ENCODE results near the gene TECPR1. TPM values are rescaled to one million over a fixed set of nuclear protein-coding genes. Genes with fewer than 3 reads are reported as not detected.

TECPR1 gene
- total and polyA plus RNA-seq, 2 of the 8 experiments (the other 6 are each of a cell fraction or from before 2014, with no cell fraction given), result 1.3 to 11.1 TPM

GRCh38 chr7:98187138-98187502 is 64.9 kb downstream of the TECPR1 start:
- H3K4me2 ChIP-seq (ENCODE audit: insufficient read depth in 1 of 2, low read depth in 2 of 2, low read length in 2 of 2), result no peak overlapping the region
- H3K9ac ChIP-seq (replicated peaks in 1 of 4; ENCODE audit: extremely low read depth in 1 of 4, low read depth in 3 of 4, low read length in 3 of 4), result no peak overlapping the region
- TF ChIP-seq ATF3 (IDR thresholded peaks at IDR 0.05; ENCODE audit: insufficient read depth, low read depth, low read length), result no peak
- TF ChIP-seq FOSL1 (IDR thresholded peaks at IDR 0.05; ENCODE audit: insufficient read depth, low read depth, low read length), result no peak
- no peak for TF ChIP-seq RBBP5 (IDR thresholded peaks at IDR 0.05; ENCODE audit: borderline replicate concordance, low read depth, low read length)
- TF ChIP-seq SIX5 (IDR thresholded peaks at IDR 0.05; ENCODE audit: low read depth, low read length), result no peak
- TF ChIP-seq RAD21 (IDR thresholded peaks at IDR 0.05 in 1 of 2, conservative IDR thresholded peaks at IDR 0.05 in 1 of 2; ENCODE audit: low read depth in 2 of 2, low read length in 2 of 2), result no peak
- no peak for TF ChIP-seq HDAC6 (IDR thresholded peaks at IDR 0.05; ENCODE audit: low read depth, low read length)
- TF ChIP-seq KDM1A (IDR thresholded peaks at IDR 0.05; ENCODE audit: borderline replicate concordance, low read length), result no peak
- TF ChIP-seq E2F6 (IDR thresholded peaks at IDR 0.05), result no peak
- TF ChIP-seq BRCA1 (IDR thresholded peaks at IDR 0.05; ENCODE audit: low read depth, low read length), result no peak
- TF ChIP-seq SP4 (IDR thresholded peaks at IDR 0.05; ENCODE audit: low read length), result no peak
- TF ChIP-seq BACH1 (IDR thresholded peaks at IDR 0.05; ENCODE audit: low read length), result no peak
- no peak for TF ChIP-seq USF2 (IDR thresholded peaks at IDR 0.05; ENCODE audit: low read length)

More at GRCh38 chr7:98187138-98187502, 64.9 kb downstream of the TECPR1 start:
- Histone ChIP-seq H3K23ac (ENCODE audit: insufficient read length) (no peak overlapping the region), H3K23me2 (ENCODE audit: low read depth, low read length) (no peaks in the 10 kb centered on the region), H2BK120ac (replicated peaks; ENCODE audit: low read depth, low read length) (no peak overlapping the region), H3K27ac (ENCODE audit: low read depth, low read length) (no peak overlapping the region), H2BK12ac (ENCODE audit: low read depth, low read length) (no peak overlapping the region), H2BK20ac (ENCODE audit: low read length) (no peak overlapping the region), H3K18ac (ENCODE audit: extremely low read depth, low read length) (no peak overlapping the region), H3K36me3 (ENCODE audit: control insufficient read depth in 2 of 4, insufficient read depth in 4 of 4, low read length in 3 of 4) (peaks cover 3 to 11% (median 8%) of the 10 kb centered on the region in 4 experiments; a peak in 5 of 8 replicates), H3K4me1 (replicated peaks in 1 of 4; ENCODE audit: control insufficient read depth in 3 of 4, insufficient read depth in 4 of 4, low read length in 3 of 4) (peaks cover 0 to 2% (median 0%) of the 10 kb centered on the region in 4 experiments; a peak in 1 of 7 replicates), H3K4me3 (ENCODE audit: extremely low read depth in 1 of 4, insufficient read depth in 2 of 4, low read depth in 3 of 4, low read length in 4 of 4) (no peak overlapping the region), H4K20me1 (replicated peaks in 1 of 2; ENCODE audit: control insufficient read depth in 1 of 2, insufficient read depth in 2 of 2, low read length in 2 of 2) (peaks cover 0 to 4% of the 10 kb centered on the region in 2 experiments), H2BK15ac (ENCODE audit: low read length) (no peak overlapping the region), H3K56ac (replicated peaks; ENCODE audit: insufficient read length, low read depth, low read length) (no peak overlapping the region), H4K5ac (ENCODE audit: insufficient read length, low read depth, low read length) (no peak overlapping the region), H3K27me3 (replicated peaks in 1 of 4; ENCODE audit: control insufficient read depth in 3 of 4, extremely low read depth in 1 of 4, insufficient read depth in 3 of 4, low read length in 3 of 4) (no peaks in the 10 kb centered on the region), H4K8ac (ENCODE audit: extremely low read depth, insufficient read depth, low read length) (no peak overlapping the region), H3K9me3 (ENCODE audit: insufficient read depth in 2 of 2, low read depth in 1 of 2, low read length in 1 of 2) (no peaks in the 10 kb centered on the region), H4K91ac (replicated peaks; ENCODE audit: insufficient read length, low read length) (no peak overlapping the region), H3K4ac (replicated peaks; ENCODE audit: insufficient read length, low read depth, low read length) (no peak overlapping the region), H3K14ac (ENCODE audit: insufficient read length) (no peak overlapping the region), H3K79me1 (ENCODE audit: low read depth, low read length) (peaks cover 2% of the 10 kb centered on the region; the same call in 1 of the 2 replicates), H3K79me2 (ENCODE audit: control insufficient read depth in 1 of 2, insufficient read depth in 2 of 2, low read length in 2 of 2) (no peaks in the 10 kb centered on the region), H2AK5ac (ENCODE audit: low read depth, low read length) (no peak overlapping the region), H2BK5ac (ENCODE audit: low read depth, low read length) (no peak overlapping the region), H2AFZ (ENCODE audit: low read length) (no peak overlapping the region)
- ChIA-PET CTCF (ENCODE audit: partially characterized antibody) (interaction anchor here (0.9 to 1.5 kb wide), 2 partner anchors 8 to 173 kb away, joined by 4 read pairs; no protein-coding TSS in a partner anchor), POLR2A (ENCODE audit: partially characterized antibody) (interaction anchor here (1.8 kb wide), 1 partner anchor 57 kb away, joined by 3 read pairs; no protein-coding TSS in a partner anchor)
- WGBS, 2 experiments (ENCODE audit: extremely low coverage in 1 of 2, insufficient coverage in 1 of 2, insufficient read length in 1 of 2, insufficient replicate concordance in 2 of 2, low coverage in 1 of 2, low lambda C conversion rate in 2 of 2, missing lambda C conversion rate in 1 of 2), result 84% methylated on average over 1 of the region's 1 CpG; no CpG with 5 or more reads in 1 of the 2 experiments
- DNase-seq (ENCODE audit: low read depth in 1 of 2, low spot score in 2 of 2), result no peak
- no peak for FAIRE-seq
